Fibroblast of skin of abdomen (primary cell): ENCODE results near the gene PDZD4.

Source experiments
- DNase-seq: peaks from one replicate; pipeline ENCODE4 v3.0.0-alpha.2; 2013

The PDZD4 gene

GRCh38 chrX:153867139-153867538 lies 36.8 kb upstream of the PDZD4 start:
- no peak for DNase-seq

GRCh38 chrX:153866302-153867019 lies 36.1 kb upstream of the PDZD4 start:
- no peak for DNase-seq

GRCh38 chrX:153865685-153866084 lies 35.3 kb upstream of the PDZD4 start:
- no peak for DNase-seq

- no peak for DNase-seq
Measured at GRCh38 chrX:153865321-153865580, 34.9 kb upstream of the PDZD4 start.

- no peak for DNase-seq
Measured at GRCh38 chrX:153864561-153865320, 34.4 kb upstream of the PDZD4 start.

- no peak for DNase-seq
Measured at GRCh38 chrX:153864101-153864500, 33.8 kb upstream of the PDZD4 start.

GRCh38 chrX:153863251-153863991 lies 33.1 kb upstream of the PDZD4 start:
- no peak for DNase-seq

GRCh38 chrX:153862369-153863250 lies 32.3 kb upstream of the PDZD4 start:
- DNase-seq = no peak

GRCh38 chrX:153861733-153862310 lies 31.5 kb upstream of the PDZD4 start:
- no peak for DNase-seq

GRCh38 chrX:153861151-153861550 lies 30.8 kb upstream of the PDZD4 start:
- no peak for DNase-seq

- no peak for DNase-seq
Measured at GRCh38 chrX:153857348-153857903, 27.1 kb upstream of the PDZD4 start.

- no peak for DNase-seq
Measured at GRCh38 chrX:153854702-153855101, 24.4 kb upstream of the PDZD4 start.

- DNase-seq = no peak
Measured at GRCh38 chrX:153853902-153854267, 23.5 kb upstream of the PDZD4 start.

GRCh38 chrX:153853180-153853901 lies 23.0 kb upstream of the PDZD4 start:
- no peak for DNase-seq

- no peak for DNase-seq
Measured at GRCh38 chrX:153851981-153852380, 21.6 kb upstream of the PDZD4 start.

- no peak for DNase-seq
Measured at GRCh38 chrX:153848325-153848724, 18.0 kb upstream of the PDZD4 start.

GRCh38 chrX:153845842-153846241 lies 15.5 kb upstream of the PDZD4 start:
- DNase-seq = no peak

GRCh38 chrX:153845195-153845594 lies 14.9 kb upstream of the PDZD4 start:
- no peak for DNase-seq

- no peak for DNase-seq
Measured at GRCh38 chrX:153844509-153845082, 14.3 kb upstream of the PDZD4 start.

GRCh38 chrX:153836921-153837320 lies 6.6 kb upstream of the PDZD4 start:
- DNase-seq = no peak

GRCh38 chrX:153832728-153833127 lies 2.4 kb upstream of the PDZD4 start:
- no peak for DNase-seq
